SK-N-SH (cell line): ENCODE data around the gene ANK2. TPM values are rescaled to one million over a fixed set of nuclear protein-coding genes. Genes with fewer than 3 reads are reported as not detected.

ENCODE experiments used
- CTCF ChIA-PET: fragments of 300-600, 350-600 bp; formaldehyde crosslinking; extraction: SDS; loops from one replicate; lab custom pipeline; 2021; lab: Yijun Ruan, JAX
- POLR2A ChIA-PET: fragments of 350-600 bp; sonication (Branson Sonifier 250); formaldehyde crosslinking; extraction: SDS; loops from one replicate; lab custom pipeline; 2020; ENCODE audit warnings: antibody characterized with exemption, inconsistent platforms; lab: Yijun Ruan, JAX
- DNase-seq: peaks from one replicate; pipeline ENCODE4 v3.0.0; 2012
- H2AFZ ChIP-seq: fragments of 200-600 bp; sonication (generic); 2 replicates; pipeline ENCODE4 v1.8.1; 2016; ENCODE audit warnings: antibody characterized with exemption, mild to moderate bottlenecking, low read depth
- H3F3A ChIP-seq: fragments of 200-600 bp; sonication (generic); replicated peaks from 2 replicates; pipeline ENCODE3; 2016; ENCODE audit warnings: antibody characterized with exemption, mild to moderate bottlenecking; ENCODE audit not compliant: insufficient read depth
- H3K27ac ChIP-seq, 2 experiments: fragments of 200-500 bp in 1 of 2; fragments of 200-600 bp in 1 of 2; sonication (Bioruptor generic) in 1 of 2; sonication (generic), shearing (Covaris generic) in 1 of 2; 2 replicates each; pipeline versions ENCODE4 v1.5.1 to v1.6.1; 2014 to 2016; ENCODE audit warnings: low read depth in 2 of 2, inconsistent platforms in 1 of 2, low read length in 1 of 2, mild to moderate bottlenecking in 1 of 2, mixed read lengths in 1 of 2
- H3K27me3 ChIP-seq: fragments of 200-600 bp; sonication (generic), shearing (Covaris generic); 2 replicates; pipeline ENCODE4 v1.6.1; 2016; ENCODE audit warnings: mixed run types; ENCODE audit not compliant: insufficient read depth
- H3K36me3 ChIP-seq, 2 experiments: fragments of 200-500 bp in 1 of 2; fragments of 200-600 bp in 1 of 2; sonication (Bioruptor generic) in 1 of 2; sonication (generic) in 1 of 2; replicated peaks in 1 of 2; 2 replicates each; pipeline versions ENCODE3 to v1.5.1; 2014 to 2016; ENCODE audit warnings: low read length in 1 of 2, mild to moderate bottlenecking in 1 of 2; ENCODE audit not compliant: insufficient read depth in 2 of 2, control insufficient read depth in 1 of 2
- H3K4me1 ChIP-seq, 2 experiments: fragments of 200-500 bp in 1 of 2; fragments of 200-600 bp in 1 of 2; sonication (Bioruptor generic) in 1 of 2; sonication (generic), shearing (Covaris generic) in 1 of 2; 2 replicates each; pipeline versions ENCODE4 v1.5.1 to v1.6.1; 2014 to 2016; ENCODE audit warnings: low read depth in 1 of 2, low read length in 1 of 2, mixed run types in 1 of 2; ENCODE audit not compliant: insufficient read depth in 2 of 2, control insufficient read depth in 1 of 2
- H3K4me2 ChIP-seq: fragments of 200-600 bp; sonication (generic), shearing (Covaris generic); 2 replicates; pipeline ENCODE4 v1.6.1; 2017; ENCODE audit warnings: mixed run types
- H3K4me3 ChIP-seq, 2 experiments: fragments of 200-500 bp in 1 of 2; fragments of 200-600 bp in 1 of 2; sonication (Bioruptor generic) in 1 of 2; sonication (generic), shearing (Covaris generic) in 1 of 2; 2 replicates each; pipeline versions ENCODE4 v1.5.1 to v1.8.1; 2014 to 2016; ENCODE audit warnings: low read depth in 2 of 2, inconsistent platforms in 1 of 2, low read length in 1 of 2, mild to moderate bottlenecking in 1 of 2, mixed read lengths in 1 of 2, moderate library complexity in 1 of 2
- H3K79me2 ChIP-seq: fragments of 200-600 bp; sonication (generic); 2 replicates; pipeline ENCODE4 v1.8.1; 2017; ENCODE audit warnings: mild to moderate bottlenecking; ENCODE audit not compliant: insufficient read depth
- H3K9ac ChIP-seq: fragments of 200-600 bp; sonication (generic); 2 replicates; pipeline ENCODE4 v1.6.1; 2017; ENCODE audit warnings: mixed run types
- H3K9me2 ChIP-seq: fragments of 200-600 bp; sonication (generic); 2 replicates; pipeline ENCODE4 v1.6.1; 2017; ENCODE audit warnings: mixed run types
- H3K9me3 ChIP-seq: fragments of 200-600 bp; sonication (generic); 2 replicates; pipeline ENCODE4 v1.6.1; 2017; ENCODE audit warnings: mixed run types, mild to moderate bottlenecking, moderate library complexity
- H4K20me1 ChIP-seq: fragments of 200-600 bp; sonication (generic); 2 replicates; pipeline ENCODE4 v1.6.1; 2017; ENCODE audit warnings: mild to moderate bottlenecking, mixed run types; ENCODE audit not compliant: insufficient read depth
- FOSL2 ChIP-seq: IDR thresholded peaks from 2 replicates; pipeline ENCODE4 v1.4.0; 2012; ENCODE audit warnings: low read depth, mild to moderate bottlenecking, moderate library complexity, borderline replicate concordance
- FOXJ3 ChIP-seq: sonication (generic); formaldehyde crosslinking; IDR thresholded peaks from 2 replicates; pipeline ENCODE4 v1.5.1; 2020; ENCODE audit warnings: mild to moderate bottlenecking, missing genetic modification reagents
- FOXM1 ChIP-seq: IDR thresholded peaks from 2 replicates; pipeline ENCODE4 v1.4.0; 2012; ENCODE audit warnings: low read depth, mild to moderate bottlenecking
- RAD21 ChIP-seq: IDR thresholded peaks from 2 replicates; pipeline ENCODE4 v1.6.1; 2012; ENCODE audit warnings: mild to moderate bottlenecking, low read length
- RCOR1 ChIP-seq: fragments of 150-350 bp; IDR thresholded peaks from 2 replicates; pipeline ENCODE4 v1.6.1; 2017; ENCODE audit warnings: antibody characterized with exemption, low read length
- RXRA ChIP-seq: IDR thresholded peaks from 2 replicates; pipeline ENCODE4 v1.4.0; 2012; ENCODE audit warnings: low read depth, mild to moderate bottlenecking, borderline replicate concordance
- SIN3A ChIP-seq: IDR thresholded peaks from 2 replicates; pipeline ENCODE4 v1.6.1; 2012; ENCODE audit warnings: low read depth, mild to moderate bottlenecking, low read length, moderate library complexity, borderline replicate concordance
- TAF1 ChIP-seq: IDR thresholded peaks from 2 replicates; pipeline ENCODE4 v1.6.1; 2012; ENCODE audit warnings: low read depth, mild to moderate bottlenecking, low read length, moderate library complexity, borderline replicate concordance
- TEAD4 ChIP-seq: IDR thresholded peaks from 2 replicates; pipeline ENCODE4 v1.4.0; 2012; ENCODE audit warnings: mild to moderate bottlenecking, borderline replicate concordance; ENCODE audit not compliant: insufficient read depth
- WGBS: methylation state at CpG from one replicate; pipeline ENCODE4 v1.1.6; 2017; ENCODE audit warnings: low lambda C conversion rate; 5-methylcytosine and 5-hydroxymethylcytosine counted together
- polyA plus RNA-seq, 3 experiments: library from polyadenylated mRNA; depleted of rRNA; stranded (reverse); fragments of >200 nt; gene quantifications; 2 replicates each; pipeline ENCODE4 v1.2.3, GENCODE V29; 2012
- TF ChIP-seq, protein P1 (sequence below): IDR thresholded peaks from 2 replicates; pipeline ENCODE4 v1.4.0; 2012; ENCODE audit warnings: low read depth, borderline replicate concordance
- TF ChIP-seq, protein P2 (sequence below): IDR thresholded peaks from 2 replicates; pipeline ENCODE4 v1.6.1; 2012; ENCODE audit warnings: mild to moderate bottlenecking, low read depth, low read length, moderate library complexity

The ANK2 gene
- polyA plus RNA-seq, 1 of the 3 experiments (the other 2 are of a cell fraction), result 0.69 TPM

DNA sequence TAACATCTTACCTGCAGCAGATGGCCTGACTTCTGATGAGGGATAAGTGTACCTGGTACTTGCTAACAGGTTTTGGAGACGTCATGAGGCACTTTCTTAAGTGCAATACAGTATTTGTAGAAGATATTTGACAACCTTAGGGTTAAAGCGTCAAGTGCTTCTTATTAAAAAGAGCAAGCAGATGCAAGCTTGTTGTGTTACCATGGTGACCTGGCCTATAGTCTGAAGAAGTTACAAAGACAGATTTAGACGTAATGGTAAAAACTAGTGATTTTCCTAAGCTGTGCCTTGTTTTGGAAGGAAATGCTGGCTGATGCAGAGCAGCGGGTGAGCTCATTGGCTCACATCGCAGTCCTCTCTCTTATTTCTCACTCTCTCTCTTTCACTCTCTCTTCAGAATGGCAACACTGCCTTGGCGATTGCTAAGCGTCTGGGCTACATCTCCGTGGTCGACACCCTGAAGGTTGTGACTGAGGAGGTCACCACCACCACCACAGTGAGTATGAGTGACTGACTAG is 243.6 kb downstream of the ANK2 start:
- POLR2A ChIA-PET, result no interaction called here
- Histone ChIP-seq H4K20me1 (no peaks in the 10 kb centered on the region), H3K9ac (no peak overlapping the region), H3F3A (no peaks in the 10 kb centered on the region), H3K4me1 (no peaks in the 10 kb centered on the region), H3K79me2 (no peaks in the 10 kb centered on the region), H3K27me3 (no peaks in the 10 kb centered on the region), H2AFZ (no peak overlapping the region), H3K9me3 (no peaks in the 10 kb centered on the region), H3K4me3 (no peak overlapping the region), H3K4me2 (no peak overlapping the region), H3K27ac (no peak overlapping the region), H3K9me2 (no peaks in the 10 kb centered on the region), H3K36me3 (peaks cover 0 to 6% of the 10 kb centered on the region in 2 experiments)
- TF ChIP-seq, protein P1, sequence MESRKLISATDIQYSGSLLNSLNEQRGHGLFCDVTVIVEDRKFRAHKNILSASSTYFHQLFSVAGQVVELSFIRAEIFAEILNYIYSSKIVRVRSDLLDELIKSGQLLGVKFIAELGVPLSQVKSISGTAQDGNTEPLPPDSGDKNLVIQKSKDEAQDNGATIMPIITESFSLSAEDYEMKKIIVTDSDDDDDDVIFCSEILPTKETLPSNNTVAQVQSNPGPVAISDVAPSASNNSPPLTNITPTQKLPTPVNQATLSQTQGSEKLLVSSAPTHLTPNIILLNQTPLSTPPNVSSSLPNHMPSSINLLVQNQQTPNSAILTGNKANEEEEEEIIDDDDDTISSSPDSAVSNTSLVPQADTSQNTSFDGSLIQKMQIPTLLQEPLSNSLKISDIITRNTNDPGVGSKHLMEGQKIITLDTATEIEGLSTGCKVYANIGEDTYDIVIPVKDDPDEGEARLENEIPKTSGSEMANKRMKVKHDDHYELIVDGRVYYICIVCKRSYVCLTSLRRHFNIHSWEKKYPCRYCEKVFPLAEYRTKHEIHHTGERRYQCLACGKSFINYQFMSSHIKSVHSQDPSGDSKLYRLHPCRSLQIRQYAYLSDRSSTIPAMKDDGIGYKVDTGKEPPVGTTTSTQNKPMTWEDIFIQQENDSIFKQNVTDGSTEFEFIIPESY, result no peak
- CTCF ChIA-PET, result interaction anchor here (1.4 kb wide), 1 partner anchor 11 kb away, joined by 3 read pairs; no protein-coding TSS in a partner anchor
- 94% methylated on average over 9 of the region's 9 CpGs for WGBS
- DNase-seq, result no peak

DNA sequence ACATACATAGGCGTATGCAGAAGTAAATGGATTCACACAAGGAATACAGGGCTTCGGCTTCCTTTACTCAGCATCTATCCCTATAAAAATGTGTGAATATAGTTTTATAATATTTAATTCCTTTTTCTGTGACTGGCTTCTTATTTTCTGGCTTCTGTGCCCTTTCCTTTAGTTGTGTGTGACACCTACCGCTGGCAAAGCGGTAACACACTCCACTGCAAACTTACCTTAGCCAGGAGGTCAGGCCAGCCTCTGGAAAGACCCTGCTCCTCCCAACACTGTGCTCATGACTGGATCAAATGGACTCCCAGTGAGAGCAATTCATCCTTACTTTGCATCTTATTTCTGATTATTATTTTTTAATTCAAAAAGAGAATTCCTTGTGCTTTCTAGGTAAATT is 244.2 kb downstream of the ANK2 start:
- DNase-seq, result no peak
- Histone ChIP-seq H3K9me3 (no peaks in the 10 kb centered on the region), H3K79me2 (no peaks in the 10 kb centered on the region), H3K4me1 (no peaks in the 10 kb centered on the region), H3K9ac (no peak overlapping the region), H2AFZ (no peak overlapping the region), H3K36me3 (peaks cover 0 to 6% of the 10 kb centered on the region in 2 experiments), H3K27me3 (no peaks in the 10 kb centered on the region), H4K20me1 (no peaks in the 10 kb centered on the region), H3K4me2 (no peak overlapping the region), H3K4me3 (no peak overlapping the region), H3K9me2 (no peaks in the 10 kb centered on the region), H3K27ac (no peak overlapping the region), H3F3A (no peaks in the 10 kb centered on the region)
- ChIA-PET POLR2A (no interaction called here), CTCF (interaction anchor here (1.4 kb wide), 1 partner anchor 10 kb away, joined by 3 read pairs; no protein-coding TSS in a partner anchor)
- no peak for TF ChIP-seq FOXJ3
- TF ChIP-seq SIN3A, result no peak
- TF ChIP-seq, protein P1, result no peak
- TF ChIP-seq RXRA, result no peak
- TF ChIP-seq TAF1, result no peak
- TF ChIP-seq TEAD4, result no peak
- TF ChIP-seq FOXM1, result no peak
- no peak for TF ChIP-seq FOSL2
- TF ChIP-seq RAD21, result no peak
- TF ChIP-seq, protein P2, sequence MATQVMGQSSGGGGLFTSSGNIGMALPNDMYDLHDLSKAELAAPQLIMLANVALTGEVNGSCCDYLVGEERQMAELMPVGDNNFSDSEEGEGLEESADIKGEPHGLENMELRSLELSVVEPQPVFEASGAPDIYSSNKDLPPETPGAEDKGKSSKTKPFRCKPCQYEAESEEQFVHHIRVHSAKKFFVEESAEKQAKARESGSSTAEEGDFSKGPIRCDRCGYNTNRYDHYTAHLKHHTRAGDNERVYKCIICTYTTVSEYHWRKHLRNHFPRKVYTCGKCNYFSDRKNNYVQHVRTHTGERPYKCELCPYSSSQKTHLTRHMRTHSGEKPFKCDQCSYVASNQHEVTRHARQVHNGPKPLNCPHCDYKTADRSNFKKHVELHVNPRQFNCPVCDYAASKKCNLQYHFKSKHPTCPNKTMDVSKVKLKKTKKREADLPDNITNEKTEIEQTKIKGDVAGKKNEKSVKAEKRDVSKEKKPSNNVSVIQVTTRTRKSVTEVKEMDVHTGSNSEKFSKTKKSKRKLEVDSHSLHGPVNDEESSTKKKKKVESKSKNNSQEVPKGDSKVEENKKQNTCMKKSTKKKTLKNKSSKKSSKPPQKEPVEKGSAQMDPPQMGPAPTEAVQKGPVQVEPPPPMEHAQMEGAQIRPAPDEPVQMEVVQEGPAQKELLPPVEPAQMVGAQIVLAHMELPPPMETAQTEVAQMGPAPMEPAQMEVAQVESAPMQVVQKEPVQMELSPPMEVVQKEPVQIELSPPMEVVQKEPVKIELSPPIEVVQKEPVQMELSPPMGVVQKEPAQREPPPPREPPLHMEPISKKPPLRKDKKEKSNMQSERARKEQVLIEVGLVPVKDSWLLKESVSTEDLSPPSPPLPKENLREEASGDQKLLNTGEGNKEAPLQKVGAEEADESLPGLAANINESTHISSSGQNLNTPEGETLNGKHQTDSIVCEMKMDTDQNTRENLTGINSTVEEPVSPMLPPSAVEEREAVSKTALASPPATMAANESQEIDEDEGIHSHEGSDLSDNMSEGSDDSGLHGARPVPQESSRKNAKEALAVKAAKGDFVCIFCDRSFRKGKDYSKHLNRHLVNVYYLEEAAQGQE, result no peak
- no peak for TF ChIP-seq RCOR1
- WGBS, result over 99% methylated on average over 4 of the region's 4 CpGs
